Gastrocnemius medialis (tissue), 4 donors: ENCODE data around the gene ZNF622. TPM values are rescaled to one million over a fixed set of nuclear protein-coding genes. Genes with fewer than 3 reads are reported as not detected.

ENCODE experiments used
- ATAC-seq, 2 donors: fragments of 150-250 bp; one replicate each; pipeline ENCODE4 v1.9.1; 2016
- DNase-seq, 2 donors: peaks; one replicate each; pipeline ENCODE4 v3.0.0-alpha.2; 2019
- H3K27ac ChIP-seq, 4 donors: fragments of 200-600 bp; sonication (generic); 1 replicate in 1 of 4; 2 replicates in 3 of 4; pipeline ENCODE4 v1.5.1; 2016 to 2018; ENCODE audit warnings: mild to moderate bottlenecking in 2 of 4, moderate library complexity in 1 of 4
- H3K27me3 ChIP-seq, 3 donors: fragments of 200-600 bp; sonication (generic) in 2 of 3; 1 replicate in 1 of 3; 2 replicates in 2 of 3; pipeline versions ENCODE4 v1.5.1 to v1.6.0; 2016 to 2019; ENCODE audit warnings: mild to moderate bottlenecking in 1 of 3, moderate library complexity in 1 of 3
- H3K36me3 ChIP-seq, 2 donors: fragments of 200-600 bp; sonication (generic) in 1 of 2; one replicate each; pipeline ENCODE4 v1.5.1; 2017 to 2018
- H3K4me1 ChIP-seq, 2 donors: fragments of 200-600 bp; sonication (generic) in 1 of 2; one replicate each; pipeline ENCODE4 v1.5.1; 2016 to 2017; ENCODE audit warnings: mild to moderate bottlenecking in 2 of 2
- H3K4me3 ChIP-seq, 4 donors: fragments of 200-600 bp; sonication (generic) in 3 of 4; 1 replicate in 1 of 4; 2 replicates in 3 of 4; pipeline ENCODE4 v1.5.1; 2016 to 2019; ENCODE audit warnings: mild to moderate bottlenecking in 2 of 4
- H3K9me3 ChIP-seq, 3 donors: fragments of 200-600 bp; sonication (generic) in 2 of 3; 1 replicate in 1 of 3; 2 replicates in 2 of 3; pipeline ENCODE4 v1.5.1; 2016 to 2019
- CTCF ChIP-seq, 5 experiments: fragments of 450-650 bp in 3 of 5; fragments of 200-600 bp in 2 of 5; sonication (generic) in 2 of 5; IDR thresholded peaks in 4 of 5; conservative IDR thresholded peaks in 1 of 5; 1 replicate in 4 of 5; 2 replicates in 1 of 5; pipeline ENCODE4 v1.5.1; 2016 to 2019; ENCODE audit warnings: antibody characterized with exemption in 5 of 5, mild to moderate bottlenecking in 3 of 5, moderate library complexity in 3 of 5
- POLR2A ChIP-seq, 2 donors: fragments of 450-650 bp; IDR thresholded peaks; one replicate each; pipeline ENCODE4 v1.6.1; 2017; ENCODE audit warnings: antibody characterized with exemption in 2 of 2, mild to moderate bottlenecking in 2 of 2, moderate library complexity in 2 of 2
- in situ Hi-C, 4 donors: fragments of 200-750 bp; cut with MboI; loops; one replicate each; pipeline versions ENCODE4 v1.15.0 to v1.8.0; 2017; ENCODE audit warnings: low sequenced_read_pairs in 4 of 4
- intact Hi-C: fragments of 100-400 bp; cut with DNase I; formaldehyde crosslinking; loops from one replicate; pipeline ENCODE4 v1.15.1; 2023; ENCODE audit warnings: low total_unique reads
- total RNA-seq, 4 donors: library from RNA; depleted of rRNA; stranded (reverse); fragments of >200 nt; gene quantifications; one replicate each; pipeline versions ENCODE4 v1.1.0 to v1.2.3, GENCODE V29; 2016

The ZNF622 gene
- total RNA-seq, 4 donors from 2014 or later = 44.8 to 150 (median 75.1) TPM

- intact Hi-C loops = loop anchor here (2.0 kb wide), 1 partner anchor 15 kb away; no protein-coding TSS in a partner anchor
- no peaks in the 10 kb centered on the region for H3K9me3 ChIP-seq
- no peak for DNase-seq
- peaks cover 57 to 58% of the 10 kb centered on the region in 2 donors for H3K4me1 ChIP-seq
- ATAC-seq = no peak
- H3K27ac ChIP-seq = peak overlapping the region in 3 of 4 donors; percentile 87 to 94 (median 92)
- TF ChIP-seq CTCF (IDR thresholded peaks at IDR 0.05 in 4 of 5, conservative IDR thresholded peaks at IDR 0.05 in 1 of 5) (no peak), POLR2A (IDR thresholded peaks at IDR 0.05) (no peak)
- no peaks in the 10 kb centered on the region for H3K27me3 ChIP-seq
- H3K4me3 ChIP-seq = no peak overlapping the region
- in situ Hi-C loops = loop anchor here in 3 of 4 donors (25.0 kb wide), 2 partner anchors 316 to 716 kb away; no protein-coding TSS in a partner anchor
- peaks cover 0 to 24% of the 10 kb centered on the region in 2 donors for H3K36me3 ChIP-seq
These were observed 5.8 kb upstream of the ZNF622 start for GRCh38 chr5:16471387-16471786.

GRCh38 chr5:16467363-16468219, 2.0 kb upstream of the ZNF622 start:
- Histone ChIP-seq H3K4me3 (peak overlapping the region in 2 of 4 donors; percentile 92 to 97), H3K27me3 (no peaks in the 10 kb centered on the region), H3K36me3 (peaks cover 0 to 9% of the 10 kb centered on the region in 2 donors), H3K4me1 (peaks cover 82% of the 10 kb centered on the region in 2 donors), H3K27ac (peak overlapping the region; percentile 87 to 94 (median 92)), H3K9me3 (no peaks in the 10 kb centered on the region)
- peak; percentile 29 to 49 for DNase-seq
- TF ChIP-seq CTCF (IDR thresholded peaks at IDR 0.05 in 4 of 5, conservative IDR thresholded peaks at IDR 0.05 in 1 of 5) (no peak), POLR2A (IDR thresholded peaks at IDR 0.05) (peak in 1 of 2 donors; percentile 9)
- in situ Hi-C loops (loop anchor here in 3 of 4 donors (25.0 kb wide), 2 partner anchors 320 to 720 kb away; no protein-coding TSS in a partner anchor), intact Hi-C loops (loop anchor here (10.0 kb wide), 1 partner anchor 467 kb away; the partner anchor contains the start of gene MYO10)
- peak; percentile 35 to 40 for ATAC-seq

- in situ Hi-C loops = loop anchor here in 3 of 4 donors (25.0 kb wide), 2 partner anchors 322 to 722 kb away; no protein-coding TSS in a partner anchor
These were observed 696 bp downstream of the ZNF622 start for GRCh38 chr5:16464664-16465543.

More at GRCh38 chr5:16464664-16465543, 696 bp downstream of the ZNF622 start:
- intact Hi-C loops = loop anchor here (2.0 to 10.0 kb wide), 2 partner anchors 86 to 470 kb away; partner anchors contain the start of gene MYO10
- TF ChIP-seq CTCF (IDR thresholded peaks at IDR 0.05 in 4 of 5, conservative IDR thresholded peaks at IDR 0.05 in 1 of 5) = no peak
- TF ChIP-seq POLR2A (IDR thresholded peaks at IDR 0.05) = no peak
- no peaks in the 10 kb centered on the region for H3K27me3 ChIP-seq
- DNase-seq (no peak), ATAC-seq (no peak)
- H3K27ac ChIP-seq = peak overlapping the region; percentile 87 to 94 (median 92)
- H3K4me3 ChIP-seq = peak overlapping the region; percentile 78 to 97 (median 92)
- H3K9me3 ChIP-seq = no peaks in the 10 kb centered on the region
- H3K36me3 ChIP-seq = peaks cover 0 to 22% of the 10 kb centered on the region in 2 donors
- peaks cover 84 to 85% of the 10 kb centered on the region in 2 donors for H3K4me1 ChIP-seq
